ENCODE results near the gene ADARB2. TPM values are rescaled to one million over a fixed set of nuclear protein-coding genes. Genes with fewer than 3 reads are reported as not detected.

The ADARB2 gene
- total RNA-seq, 2 experiments from 2014 or later: 1.3 to 1.4 TPM

DNA sequence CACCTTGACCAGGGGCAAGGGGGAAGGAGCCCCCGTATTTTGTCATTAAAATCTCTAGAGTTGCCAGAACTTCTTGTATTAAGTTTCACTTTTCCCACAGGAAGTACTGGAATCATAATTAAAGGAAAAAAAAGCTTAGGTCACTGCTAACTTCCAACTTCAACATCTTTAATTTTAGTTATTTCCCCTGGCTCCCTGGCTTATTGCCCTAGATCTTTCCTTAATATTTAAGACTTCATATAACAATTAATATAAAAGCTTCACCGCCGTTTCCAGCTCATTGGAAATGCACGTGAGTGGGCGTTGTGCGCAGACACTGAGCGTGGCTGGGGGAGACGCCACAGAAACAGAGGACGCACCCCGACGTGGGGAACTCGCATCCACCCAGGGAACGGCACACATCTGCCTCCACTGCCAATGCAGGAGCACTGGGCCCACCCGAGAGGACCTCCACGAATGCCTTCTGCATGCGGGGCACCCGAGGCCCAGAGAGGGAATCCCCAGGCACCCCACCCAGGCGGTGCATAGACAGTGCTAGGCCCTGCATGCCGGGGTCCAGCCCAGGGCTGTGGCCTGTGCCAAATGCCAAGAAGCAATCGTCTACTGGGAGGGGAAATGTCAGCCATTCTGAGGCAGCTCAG, 72.2 kb downstream of the ADARB2 start:
- no peak for DNase-seq
- H3K27ac Mint-ChIP-seq: no peak overlapping the region
- intact Hi-C loops (cut with micrococcal nuclease): no loop called here
- no peaks in the 10 kb centered on the region for H3K9me3 Mint-ChIP-seq
- CTCF ChIA-PET: no interaction called here
- no peak overlapping the region for H3K4me3 Mint-ChIP-seq
- H3K4me1 Mint-ChIP-seq (ENCODE audit: low read depth): no peaks in the 10 kb centered on the region
- peaks cover 6% of the 10 kb centered on the region for H3K27me3 Mint-ChIP-seq (ENCODE audit: low read depth)
- no peaks in the 10 kb centered on the region for H3K36me3 Mint-ChIP-seq (ENCODE audit: low read depth)

DNA sequence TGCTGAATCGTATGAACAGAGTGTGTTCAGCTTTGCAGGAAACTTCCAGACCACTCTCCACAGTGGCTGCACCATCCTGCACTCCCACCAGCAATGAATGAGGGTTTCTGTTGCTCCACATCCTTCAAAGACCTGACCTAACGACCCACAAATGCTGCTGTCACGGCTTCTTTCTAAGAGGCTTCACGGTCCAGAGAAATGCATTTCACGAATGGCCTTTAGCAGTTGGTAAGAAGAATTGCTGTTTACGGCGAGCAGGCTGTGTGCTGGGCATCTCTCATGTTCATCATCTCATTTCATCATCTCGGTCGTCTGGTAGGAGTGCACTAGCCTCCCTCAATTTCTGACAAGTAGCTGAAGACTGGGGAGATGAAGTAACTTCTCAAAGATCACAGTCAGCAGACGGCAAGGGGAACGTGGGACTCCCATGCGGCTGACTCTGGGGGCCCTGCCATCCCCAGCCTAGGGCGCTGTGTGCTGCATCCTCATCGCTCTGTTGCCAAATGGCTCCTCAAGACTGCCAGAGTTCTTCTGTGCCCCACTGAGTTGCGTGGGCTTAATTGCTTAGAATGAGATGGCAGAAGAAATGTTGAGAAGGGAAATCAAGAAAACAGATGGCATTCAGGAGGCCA, 72.9 kb downstream of the ADARB2 start:
- Mint-ChIP-seq H3K9me3 (no peaks in the 10 kb centered on the region), H3K4me3 (no peak overlapping the region), H3K36me3 (ENCODE audit: low read depth) (no peaks in the 10 kb centered on the region), H3K4me1 (ENCODE audit: low read depth) (no peaks in the 10 kb centered on the region), H3K27me3 (ENCODE audit: low read depth) (peaks cover 9% of the 10 kb centered on the region), H3K27ac (no peak overlapping the region)
- intact Hi-C loops (cut with micrococcal nuclease): no loop called here
- CTCF ChIA-PET: interaction anchor here (1.0 kb wide), 1 partner anchor 10 kb away, joined by 3 read pairs; no protein-coding TSS in a partner anchor
- DNase-seq: no peak

DNA sequence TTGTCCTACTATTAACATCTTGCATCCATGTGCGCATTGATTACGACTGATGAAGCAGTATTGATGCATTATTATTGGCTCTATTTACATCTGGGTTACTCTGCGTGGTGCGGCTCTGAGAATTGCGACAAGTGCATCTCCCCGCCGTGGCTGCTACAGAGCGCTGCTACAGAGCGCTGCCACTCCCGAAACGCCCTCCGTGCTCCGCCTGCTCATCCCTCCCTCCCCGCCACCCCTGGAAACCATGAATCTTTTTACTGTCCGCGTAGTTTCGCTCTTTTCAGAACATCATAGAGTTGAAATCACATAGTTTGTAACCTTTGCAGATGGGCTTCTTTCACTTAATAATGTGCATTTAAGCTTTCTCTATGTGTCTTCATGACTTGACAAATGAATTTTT, 74.1 kb downstream of the ADARB2 start:
- Mint-ChIP-seq H3K4me3 (no peak overlapping the region), H3K27me3 (ENCODE audit: low read depth) (peaks cover 11% of the 10 kb centered on the region), H3K4me1 (ENCODE audit: low read depth) (no peaks in the 10 kb centered on the region), H3K27ac (no peak overlapping the region), H3K36me3 (ENCODE audit: low read depth) (no peaks in the 10 kb centered on the region), H3K9me3 (no peaks in the 10 kb centered on the region)
- no peak for DNase-seq
- CTCF ChIA-PET: interaction anchor here (1.0 kb wide), 1 partner anchor 9 kb away, joined by 3 read pairs; no protein-coding TSS in a partner anchor
- intact Hi-C loops (cut with micrococcal nuclease): no loop called here

GRCh38 chr10:1662438-1663025, 74.8 kb downstream of the ADARB2 start:
- Mint-ChIP-seq H3K27me3 (ENCODE audit: low read depth) (peaks cover 16% of the 10 kb centered on the region), H3K36me3 (ENCODE audit: low read depth) (no peaks in the 10 kb centered on the region), H3K27ac (no peak overlapping the region), H3K4me3 (no peak overlapping the region), H3K4me1 (ENCODE audit: low read depth) (no peaks in the 10 kb centered on the region), H3K9me3 (no peaks in the 10 kb centered on the region)
- intact Hi-C loops (cut with micrococcal nuclease): no loop called here
- no peak for DNase-seq
- CTCF ChIA-PET: no interaction called here

DNA sequence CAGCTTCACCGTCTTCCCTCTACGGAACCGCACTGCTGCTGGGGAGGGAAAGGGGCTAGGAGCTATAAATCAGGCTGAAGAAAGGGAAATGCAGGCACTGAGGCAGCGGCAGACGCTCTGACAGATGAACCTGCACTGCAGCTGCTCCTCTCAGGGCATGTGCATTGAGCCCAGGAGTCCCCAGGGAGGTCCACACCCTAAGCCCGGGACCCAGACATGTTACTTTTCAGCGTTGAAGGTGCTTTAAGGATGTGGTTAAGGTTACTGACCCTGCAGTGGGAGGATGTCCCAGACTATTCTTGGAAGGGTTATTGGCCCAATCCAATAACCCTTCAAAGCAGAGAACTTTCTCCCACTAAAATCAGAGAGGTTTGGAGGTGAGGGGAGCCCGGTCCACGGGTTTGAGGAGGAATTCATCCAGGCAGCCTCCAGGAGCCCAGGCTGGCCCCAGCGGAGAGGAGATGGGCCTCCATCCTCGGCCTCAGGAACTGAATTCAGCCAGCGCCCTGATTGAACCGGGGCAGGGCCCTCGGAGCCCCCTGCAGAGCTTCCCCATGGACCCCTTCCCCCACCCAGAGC, 75.4 kb downstream of the ADARB2 start:
- Mint-ChIP-seq H3K4me1 (ENCODE audit: low read depth) (no peaks in the 10 kb centered on the region), H3K27me3 (ENCODE audit: low read depth) (peaks cover 16% of the 10 kb centered on the region), H3K9me3 (no peaks in the 10 kb centered on the region), H3K27ac (no peak overlapping the region), H3K4me3 (no peak overlapping the region), H3K36me3 (ENCODE audit: low read depth) (no peaks in the 10 kb centered on the region)
- no peak for DNase-seq
- CTCF ChIA-PET: no interaction called here
- intact Hi-C loops (cut with micrococcal nuclease): no loop called here

- CTCF ChIA-PET: no interaction called here
- intact Hi-C loops (cut with micrococcal nuclease): no loop called here
- Mint-ChIP-seq H3K36me3 (ENCODE audit: low read depth) (no peaks in the 10 kb centered on the region), H3K27me3 (ENCODE audit: low read depth) (peaks cover 16% of the 10 kb centered on the region), H3K9me3 (no peaks in the 10 kb centered on the region), H3K4me3 (no peak overlapping the region), H3K4me1 (ENCODE audit: low read depth) (no peaks in the 10 kb centered on the region), H3K27ac (no peak overlapping the region)
- no peak for DNase-seq
Measured at GRCh38 chr10:1661416-1661815, 75.9 kb downstream of the ADARB2 start.

GRCh38 chr10:1660815-1661214, 76.5 kb downstream of the ADARB2 start:
- H3K36me3 Mint-ChIP-seq (ENCODE audit: low read depth): no peaks in the 10 kb centered on the region
- H3K27ac Mint-ChIP-seq: no peak overlapping the region
- DNase-seq: no peak
- H3K4me1 Mint-ChIP-seq (ENCODE audit: low read depth): no peaks in the 10 kb centered on the region
- CTCF ChIA-PET: no interaction called here
- intact Hi-C loops (cut with micrococcal nuclease): no loop called here
- peaks cover 16% of the 10 kb centered on the region for H3K27me3 Mint-ChIP-seq (ENCODE audit: low read depth)
- H3K4me3 Mint-ChIP-seq: no peak overlapping the region
- H3K9me3 Mint-ChIP-seq: no peaks in the 10 kb centered on the region

GRCh38 chr10:1660386-1660785, 76.9 kb downstream of the ADARB2 start:
- no peak overlapping the region for H3K4me3 Mint-ChIP-seq
- no peak overlapping the region for H3K27ac Mint-ChIP-seq
- DNase-seq: no peak
- H3K9me3 Mint-ChIP-seq: no peaks in the 10 kb centered on the region
- no peaks in the 10 kb centered on the region for H3K4me1 Mint-ChIP-seq (ENCODE audit: low read depth)
- H3K27me3 Mint-ChIP-seq (ENCODE audit: low read depth): peaks cover 16% of the 10 kb centered on the region
- no peaks in the 10 kb centered on the region for H3K36me3 Mint-ChIP-seq (ENCODE audit: low read depth)
- CTCF ChIA-PET: no interaction called here
- intact Hi-C loops (cut with micrococcal nuclease): no loop called here

DNA sequence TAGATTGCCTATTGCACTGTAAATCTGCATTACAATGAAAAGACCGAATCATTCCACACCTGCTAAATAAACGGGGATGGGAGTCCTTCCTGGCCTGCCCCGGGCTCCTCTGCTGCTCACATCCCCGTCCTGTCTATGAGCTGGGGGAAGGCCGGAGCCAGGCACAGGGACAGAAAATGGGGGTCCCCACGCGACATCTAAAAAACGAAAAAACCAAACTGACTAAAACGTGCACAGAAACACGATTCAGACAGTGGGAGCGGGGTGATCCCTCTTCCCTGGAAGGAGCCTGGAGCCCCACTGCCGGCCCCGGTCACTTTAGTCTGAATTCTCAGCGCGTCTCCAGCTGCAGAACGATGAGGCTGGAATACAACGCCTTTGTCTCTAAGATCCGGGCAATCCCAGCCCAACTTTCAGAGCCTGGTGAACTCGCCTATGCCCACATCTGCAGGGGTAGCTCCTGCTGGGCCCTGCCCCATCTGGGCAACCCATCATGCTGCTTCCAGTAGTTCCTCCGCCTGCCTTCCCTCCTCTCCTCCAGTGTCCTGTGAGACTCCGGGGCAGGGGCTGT, 78.0 kb downstream of the ADARB2 start:
- CTCF ChIA-PET: no interaction called here
- no peak for DNase-seq
- no peaks in the 10 kb centered on the region for H3K9me3 Mint-ChIP-seq
- peaks cover 16% of the 10 kb centered on the region for H3K27me3 Mint-ChIP-seq (ENCODE audit: low read depth)
- H3K4me1 Mint-ChIP-seq (ENCODE audit: low read depth): no peaks in the 10 kb centered on the region
- no peak overlapping the region for H3K4me3 Mint-ChIP-seq
- no peak overlapping the region for H3K27ac Mint-ChIP-seq
- intact Hi-C loops (cut with micrococcal nuclease): no loop called here
- H3K36me3 Mint-ChIP-seq (ENCODE audit: low read depth): no peaks in the 10 kb centered on the region

- H3K36me3 Mint-ChIP-seq (ENCODE audit: low read depth): no peaks in the 10 kb centered on the region
- CTCF ChIA-PET: no interaction called here
- H3K9me3 Mint-ChIP-seq: no peaks in the 10 kb centered on the region
- intact Hi-C loops (cut with micrococcal nuclease): no loop called here
- H3K4me3 Mint-ChIP-seq: no peak overlapping the region
- peaks cover 16% of the 10 kb centered on the region for H3K27me3 Mint-ChIP-seq (ENCODE audit: low read depth)
- no peak for DNase-seq
- no peaks in the 10 kb centered on the region for H3K4me1 Mint-ChIP-seq (ENCODE audit: low read depth)
- no peak overlapping the region for H3K27ac Mint-ChIP-seq
Measured at GRCh38 chr10:1658658-1659057, 78.7 kb downstream of the ADARB2 start.

GRCh38 chr10:1657479-1657878, 79.8 kb downstream of the ADARB2 start:
- H3K27ac Mint-ChIP-seq: no peak overlapping the region
- no peak overlapping the region for H3K4me3 Mint-ChIP-seq
- H3K4me1 Mint-ChIP-seq (ENCODE audit: low read depth): no peaks in the 10 kb centered on the region
- no peaks in the 10 kb centered on the region for H3K36me3 Mint-ChIP-seq (ENCODE audit: low read depth)
- peaks cover 16% of the 10 kb centered on the region for H3K27me3 Mint-ChIP-seq (ENCODE audit: low read depth)
- no peaks in the 10 kb centered on the region for H3K9me3 Mint-ChIP-seq
- no peak for DNase-seq
- CTCF ChIA-PET: no interaction called here
- intact Hi-C loops (cut with micrococcal nuclease): no loop called here

DNA sequence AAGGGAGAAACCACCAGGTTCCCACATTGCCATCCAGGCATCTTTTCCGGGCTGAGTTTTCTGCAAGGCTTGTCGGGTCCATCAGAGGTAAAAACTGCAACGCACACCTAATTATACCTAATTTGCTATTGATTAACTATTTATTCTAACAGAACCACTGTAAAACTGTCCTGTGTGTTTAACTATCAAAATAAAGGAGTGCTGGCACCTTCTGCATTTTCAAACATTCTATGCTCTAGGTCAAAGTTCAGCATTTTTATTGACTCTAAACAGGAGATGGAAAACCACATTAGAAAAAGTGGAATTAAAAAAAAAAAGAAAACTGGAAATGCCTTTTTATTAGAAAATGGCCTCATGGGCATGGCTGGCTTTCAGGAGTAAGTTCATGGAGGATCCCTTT, 82.0 kb downstream of the ADARB2 start:
- peaks cover 10% of the 10 kb centered on the region for H3K27me3 Mint-ChIP-seq (ENCODE audit: low read depth)
- H3K27ac Mint-ChIP-seq: no peak overlapping the region
- intact Hi-C loops (cut with micrococcal nuclease): no loop called here
- H3K36me3 Mint-ChIP-seq (ENCODE audit: low read depth): no peaks in the 10 kb centered on the region
- DNase-seq: no peak
- no peaks in the 10 kb centered on the region for H3K4me1 Mint-ChIP-seq (ENCODE audit: low read depth)
- no peaks in the 10 kb centered on the region for H3K9me3 Mint-ChIP-seq
- CTCF ChIA-PET: no interaction called here
- H3K4me3 Mint-ChIP-seq: no peak overlapping the region

Measured in activated naive CD4-positive, alpha-beta T cell treated with anti-CD3 and anti-CD28 coated beads for 36 hours (primary cell).